Fibroblast of villous mesenchyme (primary cell): Measurements from ENCODE around the gene KCNH3. TPM values are rescaled to one million over a fixed set of nuclear protein-coding genes. Genes with fewer than 3 reads are reported as not detected.

Experiments used
- DNase-seq: peaks from one replicate; pipeline ENCODE4 v3.0.0-alpha.2; 2010; ENCODE audit warnings: low read depth
- H3K4me3 ChIP-seq: 2 replicates; pipeline ENCODE4 v1.5.1; 2011; ENCODE audit warnings: low read depth, mild to moderate bottlenecking, low read length
- CTCF ChIP-seq: IDR thresholded peaks from 2 replicates; pipeline ENCODE4 v1.5.1; 2012; ENCODE audit warnings: low read depth, mild to moderate bottlenecking, low read length; ENCODE audit not compliant: insufficient read depth
- total RNA-seq: library from RNA; depleted of rRNA; stranded (reverse); fragments of >200 nt; gene quantifications from 2 replicates; pipeline ENCODE4 v1.2.3, GENCODE V29; 2012

Gene KCNH3
- total RNA-seq, 1 donor = under 0.01 TPM

- no peak for TF ChIP-seq CTCF
- no peak for DNase-seq
- H3K4me3 ChIP-seq = no peak overlapping the region
Measured at GRCh38 chr12:49511410-49511809, 27.4 kb upstream of the KCNH3 start.

DNA sequence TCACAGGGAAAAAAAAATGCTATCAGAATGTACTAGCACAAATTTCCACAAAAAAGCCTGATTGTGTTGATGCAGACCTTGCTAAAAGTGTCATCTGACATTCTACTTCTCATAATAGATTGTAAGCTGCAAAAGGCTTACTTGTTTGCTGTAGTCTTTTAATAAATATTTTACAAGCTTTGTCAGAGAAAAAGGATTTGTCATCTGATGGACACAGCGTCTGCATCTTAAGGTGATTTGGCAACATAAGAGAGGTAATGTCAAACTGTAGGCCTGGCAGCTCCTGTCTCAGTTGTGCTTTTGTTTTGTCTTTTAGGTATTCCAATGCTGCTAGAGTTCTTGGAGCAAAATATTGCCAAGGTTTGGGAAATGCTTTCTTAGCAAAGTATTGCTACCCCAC lies 26.3 kb upstream of the KCNH3 start:
- H3K4me3 ChIP-seq = no peak overlapping the region
- DNase-seq = no peak
- no peak for TF ChIP-seq CTCF

DNA sequence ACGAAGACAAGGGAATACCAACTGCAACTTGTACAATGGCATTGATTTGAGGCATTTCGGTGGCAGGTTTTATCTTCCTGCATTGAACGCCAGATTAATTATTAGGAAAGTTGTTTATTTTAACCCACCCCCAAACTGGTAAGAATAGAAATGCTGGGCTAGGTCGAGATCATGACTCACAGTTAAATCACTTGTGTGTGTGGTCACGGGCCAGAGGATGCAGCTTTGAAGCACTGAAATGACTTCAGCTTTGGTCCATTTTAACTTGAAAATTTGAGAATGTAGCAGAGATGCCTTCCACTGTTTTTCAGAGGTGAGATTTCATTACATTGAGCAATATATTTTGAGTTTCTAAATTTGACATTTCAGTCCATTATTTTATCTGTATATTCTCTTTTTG lies 23.6 kb upstream of the KCNH3 start:
- H3K4me3 ChIP-seq = no peak overlapping the region
- no peak for TF ChIP-seq CTCF
- peak; percentile 62 for DNase-seq

GRCh38 chr12:49518914-49519573 lies 19.8 kb upstream of the KCNH3 start:
- DNase-seq = peak; percentile 56
- no peak overlapping the region for H3K4me3 ChIP-seq
- TF ChIP-seq CTCF = no peak

GRCh38 chr12:49519574-49519936 lies 19.3 kb upstream of the KCNH3 start:
- no peak for DNase-seq
- no peak overlapping the region for H3K4me3 ChIP-seq
- no peak for TF ChIP-seq CTCF

DNA sequence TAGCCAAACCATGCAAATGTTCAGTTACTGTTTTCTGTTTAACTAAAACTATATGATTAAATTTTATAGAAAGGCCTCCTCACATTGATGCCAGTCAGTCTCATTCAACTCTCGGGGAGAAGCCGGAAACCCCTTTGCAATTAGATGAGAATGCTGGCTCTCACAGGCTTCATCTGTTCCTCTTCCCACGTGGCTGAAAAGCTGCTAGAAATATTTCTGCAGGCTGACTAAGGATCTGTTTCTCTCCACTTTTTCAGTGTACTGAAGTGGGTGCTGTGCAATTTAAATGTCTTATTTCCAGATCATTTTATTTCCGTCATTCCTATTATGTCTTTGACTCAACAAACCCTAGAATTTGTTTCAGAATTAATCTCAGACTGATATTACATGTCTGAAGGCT lies 17.4 kb upstream of the KCNH3 start:
- TF ChIP-seq CTCF = no peak

DNA sequence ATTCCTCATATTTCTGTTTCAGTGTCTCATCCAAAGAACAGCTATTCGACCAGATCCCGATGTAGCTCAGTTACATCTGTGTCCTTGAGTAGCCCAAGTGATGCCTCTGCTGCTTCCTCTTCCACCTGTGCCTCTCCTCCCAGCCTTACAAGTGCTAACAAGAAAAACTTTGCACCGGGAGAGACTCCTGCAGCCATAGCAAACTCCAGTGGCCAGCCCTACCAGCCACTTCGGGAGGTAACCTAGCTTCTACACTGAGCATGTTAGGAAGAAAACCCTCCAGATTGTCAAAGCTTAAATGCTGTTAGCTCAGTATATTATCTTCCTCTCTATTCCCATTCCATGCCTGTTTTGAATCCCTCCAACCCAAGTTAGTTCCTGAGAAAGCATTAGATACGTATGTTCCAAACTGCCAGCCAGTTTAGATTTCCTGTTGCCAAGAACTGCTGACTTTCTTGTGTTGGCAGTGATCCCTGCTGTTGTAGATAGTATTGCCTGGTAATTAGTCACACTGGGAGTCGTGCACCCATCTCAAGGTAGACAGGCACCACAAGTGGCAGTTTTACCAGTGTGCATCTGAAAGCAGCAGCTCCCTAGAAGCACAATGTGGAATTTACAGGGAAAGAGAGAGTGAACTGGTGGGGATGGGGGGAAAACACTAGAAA lies 14.0 kb upstream of the KCNH3 start:
- no peak for DNase-seq
- H3K4me3 ChIP-seq = no peak overlapping the region
- no peak for TF ChIP-seq CTCF

More for the DNA sequence above, 17.4 kb upstream of the KCNH3 start:
- H3K4me3 ChIP-seq = no peak overlapping the region
- DNase-seq = no peak
